ENCODE measurements around the gene SLC35E3. TPM values are rescaled to one million over a fixed set of nuclear protein-coding genes. Genes with fewer than 3 reads are reported as not detected.

SLC35E3 gene
- total RNA-seq, 1 donor from 2014 or later, result 16.5 TPM

- Histone ChIP-seq H3K4me1 (peaks cover 38% of the 10 kb centered on the region), H3K9me3 (no peaks in the 10 kb centered on the region), H3K27ac (peak overlapping the region; percentile 44), H3K27me3 (ENCODE audit: low read depth) (no peaks in the 10 kb centered on the region), H3K36me3 (no peaks in the 10 kb centered on the region), H3K4me3 (no peak overlapping the region)
- ATAC-seq, result peak; percentile 65 to 82
- intact Hi-C loops (cut with DNase I), result no loop called here
- DNase-seq, result peak; percentile 59
- TF ChIP-seq, protein P1, sequence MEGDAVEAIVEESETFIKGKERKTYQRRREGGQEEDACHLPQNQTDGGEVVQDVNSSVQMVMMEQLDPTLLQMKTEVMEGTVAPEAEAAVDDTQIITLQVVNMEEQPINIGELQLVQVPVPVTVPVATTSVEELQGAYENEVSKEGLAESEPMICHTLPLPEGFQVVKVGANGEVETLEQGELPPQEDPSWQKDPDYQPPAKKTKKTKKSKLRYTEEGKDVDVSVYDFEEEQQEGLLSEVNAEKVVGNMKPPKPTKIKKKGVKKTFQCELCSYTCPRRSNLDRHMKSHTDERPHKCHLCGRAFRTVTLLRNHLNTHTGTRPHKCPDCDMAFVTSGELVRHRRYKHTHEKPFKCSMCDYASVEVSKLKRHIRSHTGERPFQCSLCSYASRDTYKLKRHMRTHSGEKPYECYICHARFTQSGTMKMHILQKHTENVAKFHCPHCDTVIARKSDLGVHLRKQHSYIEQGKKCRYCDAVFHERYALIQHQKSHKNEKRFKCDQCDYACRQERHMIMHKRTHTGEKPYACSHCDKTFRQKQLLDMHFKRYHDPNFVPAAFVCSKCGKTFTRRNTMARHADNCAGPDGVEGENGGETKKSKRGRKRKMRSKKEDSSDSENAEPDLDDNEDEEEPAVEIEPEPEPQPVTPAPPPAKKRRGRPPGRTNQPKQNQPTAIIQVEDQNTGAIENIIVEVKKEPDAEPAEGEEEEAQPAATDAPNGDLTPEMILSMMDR (IDR thresholded peaks at IDR 0.05), result no peak
Measured at GRCh38 chr12:68784015-68784414, 38.0 kb downstream of the SLC35E3 start.

GRCh38 chr12:68785358-68785757 lies 39.4 kb downstream of the SLC35E3 start:
- Histone ChIP-seq H3K27me3 (ENCODE audit: low read depth) (no peaks in the 10 kb centered on the region), H3K36me3 (no peaks in the 10 kb centered on the region), H3K9me3 (no peaks in the 10 kb centered on the region), H3K4me3 (no peak overlapping the region), H3K4me1 (peaks cover 38% of the 10 kb centered on the region), H3K27ac (peak overlapping the region; percentile 62)
- TF ChIP-seq, protein P1 (IDR thresholded peaks at IDR 0.05), result no peak
- intact Hi-C loops (cut with DNase I), result no loop called here
- DNase-seq (no peak), ATAC-seq (peak; percentile 53 to 63)

GRCh38 chr12:68785823-68786222 lies 39.8 kb downstream of the SLC35E3 start:
- TF ChIP-seq, protein P1 (IDR thresholded peaks at IDR 0.05), result no peak
- no peaks in the 10 kb centered on the region for H3K9me3 ChIP-seq
- intact Hi-C loops (cut with DNase I), result no loop called here
- no peaks in the 10 kb centered on the region for H3K27me3 ChIP-seq (ENCODE audit: low read depth)
- no peak for ATAC-seq
- peak overlapping the region; percentile 62 for H3K27ac ChIP-seq
- H3K36me3 ChIP-seq, result no peaks in the 10 kb centered on the region
- no peak for DNase-seq
- H3K4me3 ChIP-seq, result no peak overlapping the region
- peaks cover 38% of the 10 kb centered on the region for H3K4me1 ChIP-seq

GRCh38 chr12:68786929-68787328 lies 41.0 kb downstream of the SLC35E3 start:
- TF ChIP-seq, protein P1 (IDR thresholded peaks at IDR 0.05), result no peak
- no peaks in the 10 kb centered on the region for H3K9me3 ChIP-seq
- ATAC-seq (no peak), DNase-seq (no peak)
- H3K4me1 ChIP-seq, result peaks cover 38% of the 10 kb centered on the region
- H3K27me3 ChIP-seq (ENCODE audit: low read depth), result no peaks in the 10 kb centered on the region
- H3K27ac ChIP-seq, result peak overlapping the region; percentile 62
- no peaks in the 10 kb centered on the region for H3K36me3 ChIP-seq
- no peak overlapping the region for H3K4me3 ChIP-seq
- intact Hi-C loops (cut with DNase I), result no loop called here

- Histone ChIP-seq H3K4me3 (no peak overlapping the region), H3K4me1 (peaks cover 38% of the 10 kb centered on the region), H3K9me3 (no peaks in the 10 kb centered on the region), H3K27me3 (ENCODE audit: low read depth) (no peaks in the 10 kb centered on the region), H3K36me3 (no peaks in the 10 kb centered on the region), H3K27ac (peak overlapping the region; percentile 62)
- TF ChIP-seq, protein P1 (IDR thresholded peaks at IDR 0.05), result no peak
- no peak for DNase-seq
- intact Hi-C loops (cut with DNase I), result no loop called here
- ATAC-seq, result no peak
Measured at GRCh38 chr12:68788554-68789143, 42.7 kb downstream of the SLC35E3 start.
